WTC11 (cell line): Measurements from ENCODE around the gene PPDPF. TPM values are rescaled to one million over a fixed set of nuclear protein-coding genes. Genes with fewer than 3 reads are reported as not detected.

Source experiments
- ATAC-seq: fragments of 200-7000 bp; cut with Tn5 transposase; 2 replicates; pipeline ENCODE4 v1.10.0; 2021; ENCODE audit warnings: mild to moderate bottlenecking, moderate library complexity
- CTCF ChIA-PET: fragments of 300-600 bp; sonication (Branson Sonifier 250); formaldehyde crosslinking; loops from one replicate; lab custom pipeline; 2021; ENCODE audit warnings: antibody characterized with exemption; lab: Charles Lee
- POLR2A ChIA-PET: fragments of 350-600 bp; sonication (Branson Sonifier 250); formaldehyde crosslinking; loops from one replicate; lab custom pipeline; 2021; ENCODE audit warnings: antibody characterized with exemption; lab: Charles Lee
- DNase-seq: peaks from one replicate; pipeline ENCODE4 v3.0.0; 2021; ENCODE audit warnings: low spot score
- H3K27ac Mint-ChIP-seq: 2 replicates; pipeline ENCODE4 v1.8.0; 2021; ENCODE audit warnings: mixed read lengths
- H3K27me3 Mint-ChIP-seq: 2 replicates; pipeline ENCODE4 v1.8.0; 2021; ENCODE audit warnings: low read depth, mild to moderate bottlenecking, moderate library complexity, mixed read lengths
- H3K36me3 Mint-ChIP-seq: 2 replicates; pipeline ENCODE4 v1.8.0; 2021; ENCODE audit warnings: mixed read lengths
- H3K4me1 Mint-ChIP-seq: 2 replicates; pipeline ENCODE4 v1.8.0; 2022; ENCODE audit warnings: mixed read lengths
- H3K4me3 Mint-ChIP-seq: 2 replicates; pipeline ENCODE4 v1.8.0; 2021; ENCODE audit warnings: mild to moderate bottlenecking, moderate library complexity, mixed read lengths
- H3K9me3 Mint-ChIP-seq: 2 replicates; pipeline ENCODE4 v1.8.0; 2021; ENCODE audit warnings: mixed read lengths
- AR ChIP-seq: fragments of 250-450 bp; sonication (Bioruptor Pico); IDR thresholded peaks from 2 replicates; pipeline ENCODE4 v1.9.0; 2021; ENCODE audit warnings: mild to moderate bottlenecking
- CREB1 ChIP-seq: sonication (generic); formaldehyde crosslinking; IDR thresholded peaks from 2 replicates; pipeline ENCODE4 v1.8.0; 2023; ENCODE audit warnings: mild to moderate bottlenecking, missing genetic modification reagents
- E2F5 ChIP-seq: sonication (generic); formaldehyde crosslinking; IDR thresholded peaks from 2 replicates; pipeline ENCODE4 v1.8.1; 2022; ENCODE audit warnings: mild to moderate bottlenecking, moderate library complexity, missing genetic modification reagents
- FOXP4 ChIP-seq: sonication (generic); formaldehyde crosslinking; IDR thresholded peaks from 2 replicates; pipeline ENCODE4 v1.8.0; 2022; ENCODE audit warnings: mild to moderate bottlenecking, missing genetic modification reagents
- HMGXB4 ChIP-seq: sonication (generic); formaldehyde crosslinking; IDR thresholded peaks from 2 replicates; pipeline ENCODE4 v1.8.1; 2023; ENCODE audit warnings: mild to moderate bottlenecking, moderate library complexity, missing genetic modification reagents
- JAZF1 ChIP-seq: fragments of 250-450 bp; sonication (Bioruptor Pico); IDR thresholded peaks from 2 replicates; pipeline ENCODE4 v1.9.0; 2021; ENCODE audit warnings: moderate library complexity, mild to moderate bottlenecking, inconsistent platforms
- NR2C2 ChIP-seq: sonication (generic); formaldehyde crosslinking; IDR thresholded peaks from 2 replicates; pipeline ENCODE4 v1.8.0; 2022; ENCODE audit warnings: mild to moderate bottlenecking, missing genetic modification reagents
- OVOL2 ChIP-seq: fragments of 250-450 bp; sonication (Bioruptor Pico); IDR thresholded peaks from 2 replicates; pipeline ENCODE4 v1.9.0; 2021; ENCODE audit warnings: mild to moderate bottlenecking, borderline replicate concordance
- PREB ChIP-seq: sonication (generic); formaldehyde crosslinking; IDR thresholded peaks from 2 replicates; pipeline ENCODE4 v1.8.1; 2022; ENCODE audit warnings: mild to moderate bottlenecking, missing genetic modification reagents, moderate library complexity, borderline replicate concordance
- RELA ChIP-seq: sonication (generic); formaldehyde crosslinking; IDR thresholded peaks from 2 replicates; pipeline ENCODE4 v1.8.1; 2022; ENCODE audit warnings: missing genetic modification reagents, mild to moderate bottlenecking, borderline replicate concordance
- SOX15 ChIP-seq: fragments of 250-450 bp; sonication (Bioruptor Pico); IDR thresholded peaks from 2 replicates; pipeline ENCODE4 v1.9.0; 2021; ENCODE audit warnings: mild to moderate bottlenecking
- USF1 ChIP-seq: sonication (generic); formaldehyde crosslinking; IDR thresholded peaks from 2 replicates; pipeline ENCODE4 v1.8.0; 2022; ENCODE audit warnings: mild to moderate bottlenecking, missing genetic modification reagents
- ZBTB21 ChIP-seq: sonication (generic); formaldehyde crosslinking; IDR thresholded peaks from 2 replicates; pipeline ENCODE4 v1.8.1; 2023; ENCODE audit warnings: mild to moderate bottlenecking, missing genetic modification reagents, borderline replicate concordance
- ZNF396 ChIP-seq: fragments of 250-450 bp; sonication (Bioruptor Pico); IDR thresholded peaks from 2 replicates; pipeline ENCODE4 v1.8.0; 2021; ENCODE audit warnings: mild to moderate bottlenecking, moderate library complexity, borderline replicate concordance
- ZNF512 ChIP-seq: sonication (generic); formaldehyde crosslinking; IDR thresholded peaks from 2 replicates; pipeline ENCODE4 v1.8.1; 2022; ENCODE audit warnings: missing genetic modification reagents, borderline replicate concordance
- total RNA-seq: library from RNA; stranded (reverse); gene quantifications from 3 replicates; pipeline ENCODE4 v1.2.3, GENCODE V29; 2021

The PPDPF gene
- total RNA-seq, 1 experiment from 2014 or later = 170 TPM

GRCh38 chr20:63521602-63522001 lies 1.0 kb downstream of the PPDPF start:
- POLR2A ChIA-PET = interaction anchor here (0.6 to 1.8 kb wide), 6 partner anchors 13 to 719 kb away, joined by 3 to 5 read pairs (median 4); partner anchors contain the start of genes GMEB2 and STMN3

GRCh38 chr20:63522091-63522868 lies 1.7 kb downstream of the PPDPF start:
- peaks cover 9% of the 10 kb centered on the region; the same call in 1 of the 2 replicates for H3K27me3 Mint-ChIP-seq
- peaks cover 21% of the 10 kb centered on the region for H3K36me3 Mint-ChIP-seq
- H3K27ac Mint-ChIP-seq = no peak overlapping the region
- POLR2A ChIA-PET = interaction anchor here (1.0 to 1.6 kb wide), 2 partner anchors 31 to 220 kb away, joined by 3 read pairs; no protein-coding TSS in a partner anchor
- H3K4me3 Mint-ChIP-seq = peak overlapping the region; percentile 51
- H3K4me1 Mint-ChIP-seq = peaks cover 14% of the 10 kb centered on the region
- TF ChIP-seq USF1 (CRISPR knock-in tag) (no peak), NR2C2 (CRISPR knock-in tag) (no peak), CREB1 (CRISPR knock-in tag) (no peak), HMGXB4 (no peak), E2F5 (no peak), FOXP4 (CRISPR knock-in tag) (no peak), OVOL2 (no peak), ZNF512 (no peak), ZNF396 (CRISPR knock-in tag) (no peak), JAZF1 (CRISPR knock-in tag) (no peak)
- DNase-seq = no peak
- H3K9me3 Mint-ChIP-seq = peaks cover 8% of the 10 kb centered on the region; the same call in 1 of the 2 replicates
- ATAC-seq = no peak
- CTCF ChIA-PET = interaction anchor here (0.6 to 4.4 kb wide), 3 partner anchors 26 to 512 kb away, joined by 5 to 50 read pairs (median 5); no protein-coding TSS in a partner anchor

More at GRCh38 chr20:63521602-63522001, 1.0 kb downstream of the PPDPF start:
- H3K27me3 Mint-ChIP-seq = peaks cover 9% of the 10 kb centered on the region; the same call in 1 of the 2 replicates
- CTCF ChIA-PET = interaction anchor here (0.6 to 4.4 kb wide), 13 partner anchors 15 to 502 kb away, joined by 4 to 50 read pairs (median 6); partner anchors contain the start of genes PRPF6 and PTK6
- ATAC-seq = peak; percentile 10
- peaks cover 14% of the 10 kb centered on the region for H3K4me1 Mint-ChIP-seq
- peak; percentile 63 for DNase-seq
- H3K27ac Mint-ChIP-seq = peak overlapping the region; percentile 79
- H3K36me3 Mint-ChIP-seq = peaks cover 21% of the 10 kb centered on the region
- peak overlapping the region; percentile 88 for H3K4me3 Mint-ChIP-seq
- peaks cover 8% of the 10 kb centered on the region; the same call in 1 of the 2 replicates for H3K9me3 Mint-ChIP-seq
- TF ChIP-seq SOX15 (CRISPR knock-in tag) (no peak), AR (CRISPR knock-in tag) (no peak), PREB (CRISPR knock-in tag) (no peak), ZBTB21 (0 out of 2 replicates have a peak, but pooled peaks have one; percentile 25), RELA (0 out of 2 replicates have a peak, but pooled peaks have one; percentile 7)
